NCI-H146 treated with DMSO at 0.1 percent for 48 hours (cell line): ENCODE results near the gene DOCK10.

Experiments
- DNase-seq: peaks from one replicate; lab custom pipeline; 2025; ENCODE audit not compliant: unreplicated experiment; lab: John Stamatoyannopoulos, UW

The DOCK10 gene

DNA sequence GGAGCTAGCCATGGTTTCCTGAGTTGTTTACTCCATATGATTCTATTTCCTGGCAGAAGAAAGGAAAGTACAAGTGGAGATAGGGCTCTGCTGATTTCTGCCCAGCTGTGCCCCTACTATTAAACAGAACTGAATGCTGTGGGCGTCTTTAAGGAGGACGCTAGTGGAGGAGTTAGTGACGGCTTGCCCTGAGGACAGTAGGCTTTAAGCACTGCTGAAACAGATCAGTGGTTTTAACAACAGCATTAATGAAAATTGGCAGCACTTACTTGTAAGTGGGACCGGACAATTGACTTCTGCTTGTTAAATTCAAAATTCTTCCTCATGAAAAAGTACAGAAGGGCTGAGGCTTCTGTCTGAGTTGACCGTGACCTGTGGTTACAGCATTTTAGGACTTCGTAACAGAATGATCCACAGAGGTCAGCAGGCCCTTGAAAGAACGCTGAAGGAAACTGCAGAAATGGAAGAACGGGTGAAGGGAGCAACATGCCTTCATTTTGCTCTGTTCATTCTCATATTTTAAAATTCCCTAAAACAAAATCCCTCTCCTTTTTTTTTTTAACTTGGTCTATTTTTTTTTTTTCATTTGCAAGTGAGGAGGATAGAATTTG is 245.5 kb downstream of the DOCK10 start:
- DNase-seq = no peak

- no peak for DNase-seq
Measured at GRCh38 chr2:224793946-224794345, 248.3 kb downstream of the DOCK10 start.

GRCh38 chr2:224786848-224787247 is 255.4 kb downstream of the DOCK10 start:
- no peak for DNase-seq

DNA sequence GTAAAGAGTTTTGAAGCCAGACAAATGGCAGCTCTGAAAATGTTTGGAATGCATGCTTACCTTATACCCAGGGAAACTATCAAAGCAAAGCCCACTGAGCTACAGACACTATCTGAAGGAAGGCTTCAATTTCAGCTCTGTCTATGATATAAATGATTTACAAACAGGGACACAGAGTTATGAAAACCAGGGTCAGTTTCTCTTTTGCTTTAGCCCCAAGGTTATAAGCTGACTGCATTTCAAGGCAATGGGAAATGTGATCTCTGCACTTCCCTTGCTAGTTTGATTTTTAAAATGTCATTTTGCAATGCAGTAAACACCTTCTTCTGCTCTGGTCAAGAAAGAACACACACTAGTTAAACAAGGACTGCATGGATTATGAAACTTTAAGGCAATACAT is 260.9 kb downstream of the DOCK10 start:
- no peak for DNase-seq

DNA sequence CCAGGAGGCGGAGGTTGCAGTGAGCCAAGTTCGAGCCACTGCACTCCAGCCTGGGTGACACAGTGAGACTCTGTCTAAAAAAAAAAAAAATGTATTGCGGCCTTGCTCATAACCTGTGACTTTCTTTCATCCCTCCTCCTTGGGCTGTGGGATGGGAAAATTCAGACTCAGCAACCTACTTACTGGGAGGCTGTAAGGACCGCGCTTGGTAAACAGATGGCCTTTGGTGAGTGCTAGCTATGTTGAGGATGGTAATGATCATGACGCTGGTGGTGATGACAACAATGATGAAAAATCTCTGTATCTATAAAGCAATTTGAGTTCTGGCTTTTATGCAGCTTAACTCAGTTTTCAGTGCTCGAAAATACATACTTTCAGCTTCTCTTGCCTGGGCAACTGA is 261.4 kb downstream of the DOCK10 start:
- no peak for DNase-seq

DNA sequence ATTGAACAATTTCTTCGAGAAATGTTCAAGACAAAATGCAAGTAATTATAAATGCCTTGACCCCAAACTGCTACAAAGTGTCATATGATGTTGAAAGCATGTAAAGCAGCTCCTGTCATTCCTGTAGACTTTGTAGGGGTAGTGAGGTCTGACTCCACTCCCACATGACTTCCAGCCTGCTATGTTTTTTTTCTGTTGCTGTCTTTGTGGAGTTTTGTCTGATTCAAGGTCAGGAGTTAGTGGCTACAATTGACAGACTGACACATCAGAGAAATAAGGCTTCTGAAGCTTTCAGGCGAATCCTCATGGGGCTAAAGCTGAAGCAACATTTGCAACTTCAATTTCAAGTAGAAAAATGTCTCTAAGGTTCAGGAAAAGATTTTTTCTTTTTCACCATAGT is 262.2 kb downstream of the DOCK10 start:
- no peak for DNase-seq

GRCh38 chr2:224778474-224778877 is 263.8 kb downstream of the DOCK10 start:
- DNase-seq = no peak

DNA sequence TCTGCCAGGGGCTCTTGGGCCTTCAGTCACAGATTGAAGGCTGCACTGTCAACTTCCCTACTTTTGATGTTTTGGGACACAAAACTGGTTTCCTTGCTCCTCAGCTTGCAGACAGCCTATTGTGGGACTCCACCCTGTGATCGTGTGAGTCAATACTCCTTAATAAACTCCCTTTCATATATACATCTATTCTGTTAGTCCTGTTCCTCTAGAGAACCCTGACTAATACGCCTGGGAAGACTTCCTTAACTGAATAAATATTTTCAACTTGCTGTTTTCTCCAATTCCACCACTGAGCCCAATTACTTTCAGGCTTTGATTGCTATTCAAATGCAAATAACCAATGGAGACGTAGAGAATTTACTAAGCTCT is 264.7 kb downstream of the DOCK10 start:
- DNase-seq = no peak

GRCh38 chr2:224776795-224777558 is 265.3 kb downstream of the DOCK10 start:
- no peak for DNase-seq

- DNase-seq = no peak
Measured at GRCh38 chr2:224775647-224776046, 266.6 kb downstream of the DOCK10 start.

- DNase-seq = no peak
Measured at GRCh38 chr2:224774735-224775134, 267.5 kb downstream of the DOCK10 start.

DNA sequence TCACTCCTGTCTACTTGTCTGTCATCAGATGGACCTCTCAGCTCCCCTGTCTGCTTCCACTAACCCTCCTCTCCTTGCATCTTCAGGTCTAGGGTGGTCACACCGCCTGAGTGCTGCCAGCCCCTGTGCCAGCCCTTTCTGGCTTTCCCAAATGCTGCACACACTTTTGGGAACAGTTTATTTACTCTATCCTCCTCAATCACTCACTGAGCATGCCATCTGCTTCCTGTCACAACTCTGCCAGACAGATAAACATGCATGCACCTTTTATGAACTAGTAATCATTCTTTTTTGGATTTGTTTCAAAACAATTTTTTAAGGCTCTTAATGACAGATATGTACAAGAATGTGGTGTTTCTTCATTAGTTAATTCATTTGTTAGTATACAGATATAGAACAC is 269.8 kb downstream of the DOCK10 start:
- no peak for DNase-seq

- no peak for DNase-seq
Measured at GRCh38 chr2:224769489-224769888, 272.8 kb downstream of the DOCK10 start.

DNA sequence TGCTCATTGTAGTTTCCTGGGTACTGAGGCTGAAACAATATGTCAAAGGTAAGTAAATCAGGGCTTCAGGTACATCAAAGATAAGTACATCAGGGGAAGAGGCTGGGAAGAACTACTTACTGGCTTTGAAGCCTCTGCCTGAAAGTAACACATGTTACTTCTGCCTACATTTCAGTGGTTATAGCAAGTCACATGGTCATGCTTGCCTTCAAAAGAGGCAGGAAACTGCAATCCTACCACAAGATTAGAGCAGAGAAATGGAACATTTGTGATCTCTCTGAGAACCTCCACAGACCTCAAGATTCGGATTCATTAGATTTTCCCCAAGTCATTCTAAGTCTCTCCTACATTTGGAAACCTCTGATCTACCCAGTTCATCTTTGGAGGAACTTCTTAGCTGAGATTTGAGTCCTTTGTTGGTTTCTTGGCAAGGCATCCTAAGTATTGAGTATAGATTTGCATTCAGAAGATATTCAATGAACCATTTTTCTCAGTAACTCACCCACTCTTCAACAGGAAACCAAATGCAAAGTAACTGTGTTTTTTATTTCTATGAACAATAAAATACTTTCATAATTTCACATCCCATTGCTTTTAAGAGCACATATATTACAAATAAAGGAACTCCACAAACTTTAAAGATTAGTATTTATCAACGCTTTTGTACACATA is 277.6 kb downstream of the DOCK10 start:
- DNase-seq = no peak

- DNase-seq = no peak
Measured at GRCh38 chr2:224757934-224758548, 284.2 kb downstream of the DOCK10 start.

DNA sequence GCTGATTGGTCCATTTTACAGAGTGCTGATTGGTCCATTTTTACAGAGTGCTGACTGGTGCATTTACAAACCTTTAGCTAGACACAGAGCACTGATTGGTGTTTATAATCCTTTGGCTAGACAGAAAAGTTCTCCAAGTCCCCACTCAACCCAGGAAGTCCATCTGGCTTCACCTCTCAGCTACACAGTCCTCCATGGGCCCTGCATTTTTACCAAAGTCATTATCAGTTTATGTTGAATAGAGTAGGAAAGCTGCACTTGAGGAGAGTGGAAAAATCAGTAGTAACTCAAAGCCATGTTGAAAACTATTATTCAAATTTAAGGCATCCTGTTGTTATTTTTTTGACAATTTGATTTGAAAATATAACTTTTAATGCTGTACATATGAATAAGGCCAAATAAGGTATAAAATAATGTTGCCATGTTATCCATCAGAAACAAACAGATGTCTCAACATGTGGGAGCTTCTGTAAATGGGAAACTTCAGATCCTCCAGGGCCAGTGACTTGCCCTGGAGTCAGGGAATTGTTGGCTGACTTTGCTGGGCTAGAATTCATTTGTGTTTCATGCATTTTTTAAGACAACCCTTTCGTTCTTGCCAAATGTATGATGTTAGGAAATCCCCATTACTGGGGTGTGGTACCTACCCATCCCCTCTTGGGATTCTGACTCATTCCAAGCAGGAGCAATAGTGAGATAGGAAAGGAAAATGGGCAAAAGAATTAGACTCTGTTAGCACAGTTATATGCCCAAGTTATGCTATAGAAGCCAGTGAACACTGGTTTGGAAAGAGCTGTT is 288.3 kb downstream of the DOCK10 start:
- DNase-seq = no peak

DNA sequence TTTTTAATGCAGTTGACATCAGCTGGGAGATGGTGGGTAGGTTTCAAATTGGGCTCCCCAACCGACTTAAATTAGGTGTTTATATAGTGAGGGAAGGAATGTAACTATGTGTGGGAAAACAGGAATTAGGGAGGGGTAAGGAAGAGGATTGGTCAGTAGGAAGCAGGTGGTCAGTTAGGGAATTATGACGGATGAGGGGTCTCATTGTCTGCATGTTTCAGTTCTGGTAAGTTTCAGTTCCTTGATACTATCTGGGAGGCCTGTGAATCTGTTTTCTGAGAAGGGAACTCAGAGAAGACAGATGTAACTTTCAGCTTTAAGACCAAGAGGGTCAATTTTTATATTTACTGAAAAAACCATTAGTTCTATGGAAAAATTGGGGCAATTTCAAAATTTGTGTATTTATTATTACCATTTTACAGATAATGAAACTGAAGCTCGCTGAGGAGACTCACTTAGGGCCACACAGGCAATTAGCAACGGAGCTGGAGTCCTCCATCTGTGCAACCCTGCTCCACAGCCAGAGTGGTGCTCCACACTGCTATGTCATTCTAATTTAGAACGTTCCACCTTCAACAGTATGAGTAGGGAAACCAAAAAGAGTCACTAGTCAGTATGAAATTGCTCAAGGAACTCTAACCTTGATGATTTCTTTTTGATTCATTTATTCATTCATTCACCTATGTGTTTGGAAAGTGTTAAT is 290.1 kb downstream of the DOCK10 start:
- no peak for DNase-seq

DNA sequence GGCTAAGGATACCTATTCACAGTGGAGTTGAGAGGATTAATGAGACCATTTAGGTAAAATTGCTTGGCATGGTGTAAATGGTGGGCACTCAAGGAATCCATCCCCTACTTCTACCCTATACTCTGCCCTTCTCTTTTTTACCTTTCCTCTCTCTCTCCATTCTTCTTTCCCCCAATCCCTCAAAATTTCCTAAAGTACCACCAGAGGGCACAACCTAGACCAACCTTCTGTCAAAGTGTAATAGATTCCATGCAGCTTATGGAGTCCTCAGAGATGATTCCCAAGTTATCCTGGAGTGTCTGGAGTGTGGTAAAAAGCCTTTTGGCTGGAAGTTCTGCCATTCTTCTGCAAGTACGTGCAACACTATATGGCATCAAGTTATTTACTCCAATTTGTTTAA is 293.1 kb downstream of the DOCK10 start:
- DNase-seq = no peak

DNA sequence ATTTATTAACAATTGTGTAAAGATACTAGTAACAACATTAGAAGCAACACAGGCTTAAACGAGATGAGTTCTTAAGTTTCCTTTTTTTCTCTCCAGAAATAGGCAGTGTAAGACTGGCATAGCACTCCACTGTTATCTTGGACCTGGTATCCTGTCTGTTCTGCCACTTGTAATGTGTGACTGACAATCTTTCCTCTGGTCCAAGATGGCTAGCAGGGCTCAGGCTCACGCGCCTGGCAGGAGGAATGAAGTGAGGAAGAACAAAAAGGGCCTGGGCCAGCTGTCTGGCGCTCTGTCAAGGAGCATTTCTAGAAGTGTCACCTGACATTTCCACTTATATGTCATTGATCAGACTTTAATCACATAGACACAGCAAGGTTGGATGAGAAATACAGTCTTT is 294.5 kb downstream of the DOCK10 start:
- DNase-seq = no peak

DNA sequence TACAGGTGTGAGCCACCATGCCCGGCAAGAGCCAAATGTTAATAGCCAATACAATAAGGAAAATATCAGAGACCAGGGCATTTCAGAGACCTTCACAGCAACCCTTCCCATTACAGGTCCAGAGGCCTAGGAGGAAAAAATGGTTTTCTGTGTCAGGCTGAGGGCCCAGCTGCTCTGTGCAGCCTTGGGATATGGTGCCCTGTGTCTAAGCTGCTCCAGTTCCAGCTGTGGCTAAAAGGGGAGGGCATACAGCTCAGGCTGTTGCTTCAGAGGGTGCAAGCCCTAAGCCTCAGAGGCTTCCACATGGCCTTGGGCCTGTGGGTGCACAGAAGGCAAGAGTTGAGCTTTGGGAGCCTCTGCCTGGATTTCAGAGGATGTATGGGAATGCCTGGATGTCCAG is 306.0 kb downstream of the DOCK10 start:
- DNase-seq = no peak

DNA sequence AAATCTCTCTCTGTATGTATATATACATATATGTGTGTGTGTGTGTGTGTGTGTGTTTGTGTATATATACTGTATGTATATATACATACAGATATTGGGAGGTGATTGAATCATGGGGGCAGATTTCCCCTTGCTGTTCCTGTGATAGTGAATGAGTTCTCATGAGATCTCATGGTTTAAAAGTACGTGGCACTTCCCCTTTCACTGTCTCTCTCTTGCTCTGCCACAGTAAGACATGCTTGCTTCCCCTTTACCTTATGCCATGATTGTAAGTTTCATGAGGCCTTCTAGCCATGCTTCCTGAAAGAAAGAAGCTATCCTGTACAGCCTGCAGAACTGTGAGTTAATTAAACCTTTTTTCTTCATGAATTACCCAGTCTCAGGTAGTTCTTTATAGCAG is 307.3 kb downstream of the DOCK10 start:
- DNase-seq = no peak
